Measurements from ENCODE around the gene FAAP24.

DNA sequence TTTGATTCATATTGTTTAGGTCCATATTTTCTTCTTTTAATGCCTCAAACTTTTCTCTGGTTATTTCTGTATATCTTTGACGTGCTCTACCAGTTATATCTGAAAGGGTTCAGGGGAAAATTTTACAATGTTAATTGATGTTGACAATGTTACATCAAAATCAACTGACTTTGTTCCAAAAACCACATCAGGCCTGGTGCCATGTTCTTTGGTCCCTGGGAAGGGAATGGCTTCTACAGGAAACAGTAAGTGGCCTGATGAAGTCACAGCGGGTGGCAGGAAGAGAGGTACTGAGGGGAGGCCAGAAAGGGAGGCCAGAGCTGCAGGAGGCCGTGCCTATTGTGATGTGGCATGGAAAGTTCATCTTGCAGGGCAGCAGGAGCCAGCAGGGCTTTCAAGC, 38.5 kb upstream of the FAAP24 start:
- TF ChIP-seq, protein P1, sequence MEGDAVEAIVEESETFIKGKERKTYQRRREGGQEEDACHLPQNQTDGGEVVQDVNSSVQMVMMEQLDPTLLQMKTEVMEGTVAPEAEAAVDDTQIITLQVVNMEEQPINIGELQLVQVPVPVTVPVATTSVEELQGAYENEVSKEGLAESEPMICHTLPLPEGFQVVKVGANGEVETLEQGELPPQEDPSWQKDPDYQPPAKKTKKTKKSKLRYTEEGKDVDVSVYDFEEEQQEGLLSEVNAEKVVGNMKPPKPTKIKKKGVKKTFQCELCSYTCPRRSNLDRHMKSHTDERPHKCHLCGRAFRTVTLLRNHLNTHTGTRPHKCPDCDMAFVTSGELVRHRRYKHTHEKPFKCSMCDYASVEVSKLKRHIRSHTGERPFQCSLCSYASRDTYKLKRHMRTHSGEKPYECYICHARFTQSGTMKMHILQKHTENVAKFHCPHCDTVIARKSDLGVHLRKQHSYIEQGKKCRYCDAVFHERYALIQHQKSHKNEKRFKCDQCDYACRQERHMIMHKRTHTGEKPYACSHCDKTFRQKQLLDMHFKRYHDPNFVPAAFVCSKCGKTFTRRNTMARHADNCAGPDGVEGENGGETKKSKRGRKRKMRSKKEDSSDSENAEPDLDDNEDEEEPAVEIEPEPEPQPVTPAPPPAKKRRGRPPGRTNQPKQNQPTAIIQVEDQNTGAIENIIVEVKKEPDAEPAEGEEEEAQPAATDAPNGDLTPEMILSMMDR (conservative IDR thresholded peaks at IDR 0.05) = no peak
- no peak for TF ChIP-seq ZFX (IDR thresholded peaks at IDR 0.05)
